ENCODE data around the gene BLM. TPM values are rescaled to one million over a fixed set of nuclear protein-coding genes. Genes with fewer than 3 reads are reported as not detected.
"Not testable (repeated sequence)": the region's sequence is repeated elsewhere in the genome, so short reads cannot be mapped to it uniquely, and the experiment has no call there.

The BLM gene
- total RNA-seq: 1 to 10 TPM in 1 of 4 donors, under 1 TPM in 3; 0.72 to 2.4 (median 0.84) TPM

GRCh38 chr15:90716976-90717821, at the start of gene BLM:
Gene BLM, plus strand, starts transcription at chr15:90717346. Its CDS starts 30,047 bp downstream, at chr15:90747393.
- H3K27ac ChIP-seq: peak within 1 kb of the TSS; percentile 91
- peak; percentile 97 for DNase-seq (ENCODE audit: low spot score in 2 of 2)
- TF ChIP-seq EP300 (IDR thresholded peaks at IDR 0.05): no peak
- peak; percentile 19 to 91 (median 60) for TF ChIP-seq POLR2AphosphoS5 (IDR thresholded peaks at IDR 0.05)
- TF ChIP-seq, protein P1, sequence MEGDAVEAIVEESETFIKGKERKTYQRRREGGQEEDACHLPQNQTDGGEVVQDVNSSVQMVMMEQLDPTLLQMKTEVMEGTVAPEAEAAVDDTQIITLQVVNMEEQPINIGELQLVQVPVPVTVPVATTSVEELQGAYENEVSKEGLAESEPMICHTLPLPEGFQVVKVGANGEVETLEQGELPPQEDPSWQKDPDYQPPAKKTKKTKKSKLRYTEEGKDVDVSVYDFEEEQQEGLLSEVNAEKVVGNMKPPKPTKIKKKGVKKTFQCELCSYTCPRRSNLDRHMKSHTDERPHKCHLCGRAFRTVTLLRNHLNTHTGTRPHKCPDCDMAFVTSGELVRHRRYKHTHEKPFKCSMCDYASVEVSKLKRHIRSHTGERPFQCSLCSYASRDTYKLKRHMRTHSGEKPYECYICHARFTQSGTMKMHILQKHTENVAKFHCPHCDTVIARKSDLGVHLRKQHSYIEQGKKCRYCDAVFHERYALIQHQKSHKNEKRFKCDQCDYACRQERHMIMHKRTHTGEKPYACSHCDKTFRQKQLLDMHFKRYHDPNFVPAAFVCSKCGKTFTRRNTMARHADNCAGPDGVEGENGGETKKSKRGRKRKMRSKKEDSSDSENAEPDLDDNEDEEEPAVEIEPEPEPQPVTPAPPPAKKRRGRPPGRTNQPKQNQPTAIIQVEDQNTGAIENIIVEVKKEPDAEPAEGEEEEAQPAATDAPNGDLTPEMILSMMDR (IDR thresholded peaks at IDR 0.05): peak; percentile 33 to 68
- TF ChIP-seq POLR2A (IDR thresholded peaks at IDR 0.05): peak in 1 of 2 donors; percentile 49
- peaks cover 15% of the 10 kb centered on the region for H3K4me1 ChIP-seq
- H3K4me3 ChIP-seq: peak within 1 kb of the TSS; percentile 73
- H3K27me3 ChIP-seq: no peaks in the 10 kb centered on the region
- no peaks in the 10 kb centered on the region for H3K9me3 ChIP-seq
- no peaks in the 10 kb centered on the region for H3K36me3 ChIP-seq
- WGBS: under 1% methylated on average over 29 of the region's 65 CpGs

DNA sequence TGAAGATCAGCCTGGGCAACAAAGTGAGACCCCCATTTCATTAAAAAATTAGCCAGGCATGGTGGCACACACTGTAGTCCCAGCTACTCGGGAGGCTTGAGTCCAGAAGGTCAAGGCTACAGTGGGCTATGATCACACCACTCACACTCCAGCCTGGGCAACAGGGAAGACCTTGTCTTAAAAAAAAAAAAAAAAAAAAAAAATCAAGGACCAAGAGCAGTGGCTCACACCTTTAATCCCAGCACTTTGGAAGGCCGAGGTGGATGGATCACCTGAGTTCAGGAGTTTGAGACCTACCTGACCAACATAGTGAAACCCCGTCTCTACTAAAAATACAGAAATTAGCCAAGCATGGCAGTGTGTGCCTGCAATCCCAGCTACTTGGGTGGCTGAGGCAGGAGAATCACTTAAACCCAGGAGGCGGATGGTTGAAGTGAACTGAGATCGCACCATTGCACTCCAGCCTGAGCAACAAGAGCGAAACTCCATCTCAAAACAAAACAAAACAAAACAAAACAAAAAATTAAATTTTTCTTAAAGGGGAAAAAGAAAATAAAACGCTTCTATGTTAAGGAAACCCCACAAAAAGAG, 49.3 kb upstream of the BLM start:
- not testable (repeated sequence) for H3K27me3 ChIP-seq; H3K36me3 ChIP-seq; H3K4me3 ChIP-seq; DNase-seq (ENCODE audit: low spot score in 2 of 2); H3K27ac ChIP-seq; H3K9me3 ChIP-seq
- peaks cover 11% of the 10 kb centered on the region for H3K4me1 ChIP-seq
- 92% methylated on average over 7 of the region's 7 CpGs for WGBS

DNA sequence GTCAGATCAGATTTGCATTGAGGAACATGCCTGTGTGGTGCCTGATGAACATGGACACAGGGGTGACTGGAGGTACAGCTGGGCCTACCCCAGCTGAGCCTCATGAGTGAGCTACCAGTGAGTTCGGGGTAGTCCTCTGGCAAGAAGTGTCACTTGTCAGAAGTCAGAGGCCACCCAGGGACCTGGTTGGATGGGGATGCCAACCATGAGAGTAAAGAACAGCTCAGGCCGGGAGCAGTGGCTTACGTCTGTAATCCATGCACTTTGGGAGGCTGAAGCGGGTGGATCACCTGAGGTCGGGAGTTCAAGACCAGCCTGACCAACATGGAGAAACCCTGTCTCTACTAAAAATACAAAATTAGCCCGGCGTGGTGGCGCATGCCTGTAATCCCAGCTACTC, 46.5 kb upstream of the BLM start:
- H3K27me3 ChIP-seq; H3K9me3 ChIP-seq; H3K36me3 ChIP-seq; DNase-seq (ENCODE audit: low spot score in 2 of 2); H3K4me1 ChIP-seq; H3K27ac ChIP-seq; H3K4me3 ChIP-seq: not testable (repeated sequence)
- 97% methylated on average over 8 of the region's 8 CpGs for WGBS

GRCh38 chr15:90671216-90671615, 45.9 kb upstream of the BLM start:
- Histone ChIP-seq H3K36me3 (no peaks in the 10 kb centered on the region), H3K4me1 (no peaks in the 10 kb centered on the region), H3K27me3 (no peaks in the 10 kb centered on the region), H3K4me3 (no peak overlapping the region), H3K27ac (no peak overlapping the region), H3K9me3 (no peaks in the 10 kb centered on the region)
- no peak for TF ChIP-seq POLR2AphosphoS5 (IDR thresholded peaks at IDR 0.05)
- TF ChIP-seq, protein P1 (IDR thresholded peaks at IDR 0.05): no peak
- no peak for TF ChIP-seq POLR2A (IDR thresholded peaks at IDR 0.05)
- TF ChIP-seq EP300 (IDR thresholded peaks at IDR 0.05): no peak
- 93% methylated on average over 4 of the region's 4 CpGs for WGBS
- no peak for DNase-seq (ENCODE audit: low spot score in 2 of 2)

- WGBS: 92% methylated on average over 10 of the region's 10 CpGs
- not testable (repeated sequence) for H3K36me3 ChIP-seq; H3K27ac ChIP-seq; H3K4me3 ChIP-seq; H3K4me1 ChIP-seq; DNase-seq (ENCODE audit: low spot score in 2 of 2); H3K9me3 ChIP-seq; H3K27me3 ChIP-seq
These were observed 43.8 kb upstream of the BLM start for GRCh38 chr15:90673357-90673756.

DNA sequence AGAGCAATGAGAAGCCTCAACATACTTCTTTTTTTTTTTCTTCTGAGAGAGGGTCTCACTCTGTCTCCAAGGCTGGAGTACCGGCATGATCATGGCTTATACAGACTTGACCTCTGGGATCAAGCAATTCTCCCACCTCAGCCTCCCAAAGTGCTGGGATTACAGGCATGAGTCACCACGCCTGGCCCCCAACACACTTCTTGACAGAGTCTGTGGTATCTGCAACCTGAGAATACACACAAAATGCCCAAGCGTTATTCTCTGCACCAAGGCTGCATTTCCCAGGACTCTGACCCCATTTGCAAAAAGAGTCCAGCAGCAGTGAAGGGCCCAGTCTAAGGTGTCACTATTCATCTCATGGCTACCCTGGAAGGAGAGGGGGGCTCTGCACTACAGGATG, 42.7 kb upstream of the BLM start:
- TF ChIP-seq POLR2A (IDR thresholded peaks at IDR 0.05) (no peak), POLR2AphosphoS5 (IDR thresholded peaks at IDR 0.05) (no peak), EP300 (IDR thresholded peaks at IDR 0.05) (no peak)
- TF ChIP-seq, protein P1 (IDR thresholded peaks at IDR 0.05): no peak
- no peaks in the 10 kb centered on the region for H3K36me3 ChIP-seq
- no peaks in the 10 kb centered on the region for H3K27me3 ChIP-seq
- H3K4me1 ChIP-seq: peaks cover 2% of the 10 kb centered on the region
- no peak for DNase-seq (ENCODE audit: low spot score in 2 of 2)
- H3K27ac ChIP-seq: no peak overlapping the region
- no peak overlapping the region for H3K4me3 ChIP-seq
- 92% methylated on average over 3 of the region's 3 CpGs for WGBS
- no peaks in the 10 kb centered on the region for H3K9me3 ChIP-seq

Data from suprapubic skin (tissue), 4 donors.